Left lung (tissue), 10 donors: Measurements from ENCODE around the gene TSPAN11. TPM values are rescaled to one million over a fixed set of nuclear protein-coding genes. Genes with fewer than 3 reads are reported as not detected.

Experiments
- ATAC-seq: fragments of 200-7000 bp; cut with Tn5 transposase; one replicate; pipeline ENCODE4 v1.9.1; 2020; ENCODE audit warnings: moderate library complexity
- DNase-seq, 4 donors: peaks; one replicate each; pipeline ENCODE4 v3.0.0-alpha.2; 2013 to 2020
- H3K27ac ChIP-seq, 2 donors: fragments of 200-600 bp; sonication (generic) in 1 of 2; one replicate each; pipeline versions ENCODE4 v1.5.0 to v1.8.0; 2020 to 2021
- H3K27me3 ChIP-seq, 2 donors: fragments of 200-600 bp; sonication (generic) in 1 of 2; one replicate each; pipeline versions ENCODE4 v1.5.0 to v1.8.0; 2020 to 2021
- H3K36me3 ChIP-seq, 2 donors: fragments of 200-600 bp; sonication (generic) in 1 of 2; one replicate each; pipeline versions ENCODE4 v1.5.0 to v1.8.0; 2020 to 2021
- H3K4me1 ChIP-seq, 2 donors: fragments of 200-600 bp; one replicate each; pipeline ENCODE4 v1.8.0; 2021
- H3K4me3 ChIP-seq, 2 donors: fragments of 200-600 bp; sonication (generic) in 1 of 2; one replicate each; pipeline versions ENCODE4 v1.5.0 to v1.8.0; 2020 to 2021; ENCODE audit warnings: mild to moderate bottlenecking in 1 of 2
- H3K9me3 ChIP-seq, 2 donors: fragments of 200-600 bp; sonication (generic) in 1 of 2; one replicate each; pipeline versions ENCODE4 v1.5.0 to v1.8.0; 2020 to 2021
- CTCF ChIP-seq, 2 donors: fragments of 200-600 bp; sonication (generic) in 1 of 2; IDR thresholded peaks; one replicate each; pipeline versions ENCODE4 v1.5.0 to v1.8.0; 2021; ENCODE audit warnings: antibody characterized with exemption in 2 of 2
- intact Hi-C, 2 donors: fragments of 100-400 bp; cut with DNase I; formaldehyde crosslinking; loops; one replicate each; pipeline versions ENCODE4 v1.11.2 to v1.14.2; 2022
- polyA plus RNA-seq, 6 donors: library from polyadenylated mRNA; unstranded; fragments of 120-200 nt; gene quantifications; one replicate each; pipeline ENCODE4 v1.2.1, GENCODE V29; 2013; ENCODE audit not compliant: insufficient read length in 6 of 6
- total RNA-seq, 2 donors: library from RNA; stranded (reverse); fragmentation: NEBNext Ultra II Directional; extraction: Animal tissue kit (Norgen Biotek cat#: 25700); gene quantifications; one replicate each; pipeline ENCODE4 v1.2.1, GENCODE V29; 2021
- donor health status: DM: no; HTN: yes; CAD: no.
- donor health status: DM: no; HTN: no; CAD: no.

TSPAN11 gene
- total and polyA plus RNA-seq, 8 donors, result 4.1 to 18.2 (median 14.7) TPM

GRCh38 chr12:30977124-30977523, 50.6 kb downstream of the TSPAN11 start:
- no peak for TF ChIP-seq CTCF (IDR thresholded peaks at IDR 0.05)
- H3K27ac ChIP-seq, result no peak overlapping the region
- H3K36me3 ChIP-seq, result no peaks in the 10 kb centered on the region
- DNase-seq, result no peak
- H3K27me3 ChIP-seq, result peaks cover 0 to 8% of the 10 kb centered on the region in 2 donors
- no peak for ATAC-seq
- no peaks in the 10 kb centered on the region for H3K4me1 ChIP-seq
- H3K9me3 ChIP-seq, result no peaks in the 10 kb centered on the region
- no peak overlapping the region for H3K4me3 ChIP-seq
- intact Hi-C loops, result no loop called here

- no peak for TF ChIP-seq CTCF (IDR thresholded peaks at IDR 0.05)
- ATAC-seq, result no peak
- DNase-seq, result no peak
- Histone ChIP-seq H3K9me3 (no peaks in the 10 kb centered on the region), H3K27me3 (peaks cover 0 to 8% of the 10 kb centered on the region in 2 donors), H3K4me3 (no peak overlapping the region), H3K4me1 (no peaks in the 10 kb centered on the region), H3K36me3 (no peaks in the 10 kb centered on the region), H3K27ac (no peak overlapping the region)
- intact Hi-C loops, result no loop called here
Observed at GRCh38 chr12:30977537-30978349, 51.2 kb downstream of the TSPAN11 start.

GRCh38 chr12:30978639-30979038, 52.1 kb downstream of the TSPAN11 start:
- no peaks in the 10 kb centered on the region for H3K9me3 ChIP-seq
- H3K4me3 ChIP-seq, result no peak overlapping the region
- H3K27ac ChIP-seq, result no peak overlapping the region
- no peaks in the 10 kb centered on the region for H3K4me1 ChIP-seq
- no peak for ATAC-seq
- intact Hi-C loops, result no loop called here
- peaks cover 0 to 8% of the 10 kb centered on the region in 2 donors for H3K27me3 ChIP-seq
- H3K36me3 ChIP-seq, result no peaks in the 10 kb centered on the region
- TF ChIP-seq CTCF (IDR thresholded peaks at IDR 0.05), result no peak
- peak in 1 of 4 donors; percentile 22 for DNase-seq

GRCh38 chr12:30979371-30980259, 53.1 kb downstream of the TSPAN11 start:
- ATAC-seq, result no peak
- intact Hi-C loops, result loop anchor here in 1 of 2 donors (10.0 kb wide), 2 partner anchors 105 to 135 kb away; no protein-coding TSS in a partner anchor

More at GRCh38 chr12:30979371-30980259, 53.1 kb downstream of the TSPAN11 start:
- no peak overlapping the region for H3K4me3 ChIP-seq
- no peaks in the 10 kb centered on the region for H3K9me3 ChIP-seq
- TF ChIP-seq CTCF (IDR thresholded peaks at IDR 0.05), result no peak
- H3K27me3 ChIP-seq, result peaks cover 0 to 8% of the 10 kb centered on the region in 2 donors
- H3K36me3 ChIP-seq, result no peaks in the 10 kb centered on the region
- no peak for DNase-seq
- H3K27ac ChIP-seq, result no peak overlapping the region
- no peaks in the 10 kb centered on the region for H3K4me1 ChIP-seq
